HG03095 (cell line): ENCODE data around the gene PTPRO.
"Not testable (repeated sequence)": the region's sequence is repeated elsewhere in the genome, so short reads cannot be mapped to it uniquely, and the experiment has no call there.

Experiments
- ATAC-seq: cut with Tn5 transposase; IDR thresholded peaks from one replicate; pipeline ENCODE4 v1.9.1; 2021; ENCODE audit warnings: moderate library complexity; ENCODE audit not compliant: unreplicated experiment

PTPRO gene

GRCh38 chr12:15599266-15600037, 277.1 kb downstream of the PTPRO start:
- ATAC-seq, result no peak

- ATAC-seq, result no peak
These were observed 278.1 kb downstream of the PTPRO start for GRCh38 chr12:15600223-15600935.

- no peak for ATAC-seq
These were observed 279.0 kb downstream of the PTPRO start for GRCh38 chr12:15601210-15601800.

- no peak for ATAC-seq
These were observed 279.9 kb downstream of the PTPRO start for GRCh38 chr12:15602051-15602672.

- no peak for ATAC-seq
These were observed 281.3 kb downstream of the PTPRO start for GRCh38 chr12:15603474-15604085.

- ATAC-seq, result no peak
These were observed 283.7 kb downstream of the PTPRO start for GRCh38 chr12:15605881-15606590.

- no peak for ATAC-seq
These were observed 286.1 kb downstream of the PTPRO start for GRCh38 chr12:15608406-15608805.

- no peak for ATAC-seq
These were observed 286.6 kb downstream of the PTPRO start for GRCh38 chr12:15608941-15609340.

- no peak for ATAC-seq
These were observed 291.7 kb downstream of the PTPRO start for GRCh38 chr12:15613981-15614380.

- not testable (repeated sequence) for ATAC-seq
These were observed 294.2 kb downstream of the PTPRO start for GRCh38 chr12:15616495-15616894.

GRCh38 chr12:15620741-15621539, 298.6 kb downstream of the PTPRO start:
- ATAC-seq, result no peak

GRCh38 chr12:15625075-15625474, 302.8 kb downstream of the PTPRO start:
- ATAC-seq, result no peak

GRCh38 chr12:15627995-15628945, 306.0 kb downstream of the PTPRO start:
- ATAC-seq, result no peak

- no peak for ATAC-seq
These were observed 306.8 kb downstream of the PTPRO start for GRCh38 chr12:15629108-15629507.

GRCh38 chr12:15629761-15630160, 307.5 kb downstream of the PTPRO start:
- no peak for ATAC-seq

- ATAC-seq, result no peak
These were observed 308.9 kb downstream of the PTPRO start for GRCh38 chr12:15631007-15631715.

- ATAC-seq, result no peak
These were observed 310.4 kb downstream of the PTPRO start for GRCh38 chr12:15632708-15633107.

GRCh38 chr12:15633201-15633600, 310.9 kb downstream of the PTPRO start:
- ATAC-seq, result no peak
